HG02588 (cell line): ENCODE measurements around the gene GRB2.
"Not testable (repeated sequence)": the region's sequence is repeated elsewhere in the genome, so short reads cannot be mapped to it uniquely, and the experiment has no call there.

Source experiments
- ATAC-seq: cut with Tn5 transposase; IDR thresholded peaks from one replicate; pipeline ENCODE4 v1.9.1; 2021; ENCODE audit warnings: mild to moderate bottlenecking, moderate library complexity; ENCODE audit not compliant: unreplicated experiment

The GRB2 gene

DNA sequence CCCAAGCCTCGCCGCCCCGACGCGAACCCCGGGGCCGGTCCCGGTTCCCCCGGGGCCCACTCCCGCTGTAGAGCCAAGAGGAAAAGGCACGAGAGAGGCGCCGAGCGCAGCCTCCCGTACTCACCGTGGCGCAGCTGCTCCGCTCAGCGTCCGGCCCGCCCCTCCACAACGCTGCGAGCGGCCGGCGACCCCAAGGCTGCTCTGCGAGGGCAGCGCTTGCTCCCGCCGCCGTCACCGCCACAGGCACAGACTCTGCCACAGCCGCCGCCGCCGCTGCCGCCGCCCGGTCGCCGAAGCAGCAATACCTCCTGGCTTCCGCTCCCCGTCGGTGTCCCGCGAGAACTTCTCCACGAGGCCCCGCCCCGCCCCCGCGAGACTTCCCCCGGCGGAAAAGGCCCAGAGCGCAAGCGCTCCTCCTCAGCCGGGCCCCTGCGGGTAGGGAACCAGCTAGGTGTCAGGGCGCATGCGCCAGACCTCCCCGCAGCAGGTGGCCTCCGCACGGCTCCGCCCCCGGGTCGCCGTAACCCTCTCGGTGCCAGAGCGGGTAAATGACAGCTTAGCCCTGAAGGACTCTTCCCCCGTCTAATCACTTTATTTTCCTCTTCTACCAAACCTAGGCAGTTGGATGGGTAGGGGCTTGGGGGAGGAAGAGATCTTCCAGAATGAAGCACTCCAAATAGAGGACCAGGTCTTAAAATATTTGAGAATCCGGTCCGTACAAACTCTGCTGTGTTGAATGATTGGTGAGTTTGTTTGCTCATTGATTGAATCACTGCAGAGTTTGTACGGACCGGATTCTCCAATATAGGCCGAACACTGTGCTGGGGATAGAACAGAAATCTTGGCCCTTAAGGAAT is at the start of gene GRB2:
Gene GRB2 (minus strand): TSS at position 314 of the 857 bp plus-strand sequence. CDS start 12,050 bp downstream, outside the sequence.
- ATAC-seq, result peak; percentile 75

DNA sequence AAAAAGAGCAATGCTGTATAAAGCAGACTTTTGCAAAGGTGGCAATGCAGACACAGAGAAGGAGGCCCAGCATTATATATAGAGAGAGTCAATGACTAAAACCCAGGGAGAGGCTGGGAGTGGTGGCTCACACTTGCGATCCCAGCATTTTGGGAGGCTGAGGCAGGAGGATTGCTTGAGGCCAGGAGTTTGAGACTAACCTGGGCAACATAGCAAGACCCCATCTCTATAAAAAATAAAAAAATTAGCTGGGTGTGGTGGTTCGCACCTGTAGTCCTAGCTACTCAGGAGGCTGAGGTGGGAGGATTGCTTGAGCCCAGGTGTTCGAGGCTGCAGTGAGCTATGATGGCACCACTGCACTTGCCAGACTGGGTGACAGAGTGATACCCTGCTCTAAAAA is 49.2 kb upstream of the GRB2 start:
- ATAC-seq, result not testable (repeated sequence)

DNA sequence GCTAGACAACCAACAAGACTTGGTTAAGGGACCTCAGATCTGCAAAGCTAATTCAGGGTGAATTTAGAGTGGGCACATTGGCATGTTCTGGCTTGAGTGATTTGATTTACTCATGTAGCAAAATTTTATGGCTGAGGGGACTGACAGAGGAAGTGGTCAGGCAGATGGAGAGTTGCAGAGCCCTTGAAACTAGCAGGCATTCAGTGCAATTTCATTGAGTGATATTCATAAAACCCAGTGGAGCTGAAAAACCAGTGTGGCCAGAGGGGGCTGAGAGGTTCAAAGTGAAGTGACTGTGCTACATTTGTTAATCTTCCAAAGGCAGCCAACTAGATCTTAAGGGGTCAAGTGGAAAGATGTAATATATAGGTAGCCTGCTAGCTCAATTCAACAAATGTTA is 48.7 kb upstream of the GRB2 start:
- no peak for ATAC-seq

DNA sequence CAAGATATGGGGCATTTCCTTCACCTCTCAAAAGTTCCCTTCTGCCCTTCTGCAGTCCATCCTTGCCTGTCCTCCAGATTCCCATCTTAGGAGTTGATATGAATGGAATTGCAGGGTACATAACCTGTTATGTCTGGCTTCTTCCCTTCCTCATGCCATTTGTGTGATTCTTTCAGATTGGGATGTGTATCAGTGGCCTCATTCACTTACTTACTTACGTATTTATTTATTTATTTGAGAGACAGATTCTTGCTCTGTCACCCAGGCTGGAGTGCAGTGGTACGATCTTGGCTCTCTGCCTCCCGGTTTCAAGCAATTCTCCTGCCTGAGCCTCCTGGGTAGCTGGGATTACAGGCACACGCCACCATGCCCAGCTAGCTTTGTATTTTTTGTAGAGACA is 44.8 kb upstream of the GRB2 start:
- ATAC-seq, result no peak

DNA sequence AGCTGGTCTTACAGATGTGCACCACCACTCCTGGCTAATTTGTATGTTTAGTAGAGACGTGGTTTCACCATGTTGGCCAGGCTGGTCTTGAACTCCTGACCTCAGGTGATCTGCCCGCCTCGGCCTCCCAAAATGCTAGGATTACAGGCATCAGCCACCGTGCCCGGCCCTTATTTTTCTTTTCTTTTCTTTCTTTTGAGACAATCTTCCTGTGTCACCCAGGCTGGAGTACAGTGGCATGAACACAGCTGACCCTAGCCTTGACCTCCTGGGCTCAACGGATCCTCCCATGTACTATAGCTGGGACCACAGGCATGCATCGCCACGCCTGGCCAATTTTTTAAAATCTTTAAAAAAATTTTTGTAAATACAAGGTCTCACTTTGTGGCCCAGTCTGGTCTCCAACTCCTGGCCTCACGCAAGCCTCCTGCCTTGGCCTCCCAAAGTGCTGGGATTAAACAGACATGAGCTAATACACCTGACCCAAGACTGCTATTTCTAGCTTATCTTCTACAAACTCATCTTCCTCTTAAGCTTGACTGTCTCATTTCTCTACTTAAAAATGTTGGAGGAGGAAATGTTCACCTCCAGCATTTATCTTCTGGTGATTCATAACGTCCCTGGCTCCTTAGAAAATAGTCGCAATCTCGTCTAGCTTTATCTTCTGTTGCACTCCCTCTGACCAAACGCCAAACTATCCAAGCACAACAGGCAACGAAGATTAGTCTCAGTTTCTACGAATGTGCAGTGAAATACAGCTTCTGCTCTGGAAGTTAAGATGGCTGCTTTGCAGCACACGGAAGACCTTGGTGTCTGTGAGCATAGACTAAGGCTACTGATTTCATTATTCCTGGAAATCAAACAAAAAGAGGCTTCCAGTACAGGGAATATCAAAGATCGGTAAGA is 42.7 kb upstream of the GRB2 start:
- no peak for ATAC-seq

DNA sequence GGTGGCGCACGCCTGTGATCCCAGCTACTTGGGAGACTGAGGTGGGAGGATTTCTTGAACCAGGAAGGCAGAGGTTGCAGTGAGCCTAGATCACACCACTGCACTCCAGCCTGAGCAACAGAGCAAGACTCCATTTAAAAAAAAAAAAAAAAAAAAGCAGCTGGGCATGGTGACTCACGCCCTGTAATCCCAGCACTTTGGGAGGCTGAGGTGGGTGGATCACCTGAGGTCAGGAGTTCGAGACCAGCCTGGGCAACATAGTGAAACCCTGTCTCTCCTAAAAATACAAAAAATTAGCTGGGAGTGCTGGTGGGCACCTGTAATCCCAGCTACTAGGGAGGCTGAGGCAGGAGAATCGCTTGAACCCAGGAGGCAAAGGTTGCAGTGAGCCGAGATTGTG is 40.4 kb upstream of the GRB2 start:
- not testable (repeated sequence) for ATAC-seq

DNA sequence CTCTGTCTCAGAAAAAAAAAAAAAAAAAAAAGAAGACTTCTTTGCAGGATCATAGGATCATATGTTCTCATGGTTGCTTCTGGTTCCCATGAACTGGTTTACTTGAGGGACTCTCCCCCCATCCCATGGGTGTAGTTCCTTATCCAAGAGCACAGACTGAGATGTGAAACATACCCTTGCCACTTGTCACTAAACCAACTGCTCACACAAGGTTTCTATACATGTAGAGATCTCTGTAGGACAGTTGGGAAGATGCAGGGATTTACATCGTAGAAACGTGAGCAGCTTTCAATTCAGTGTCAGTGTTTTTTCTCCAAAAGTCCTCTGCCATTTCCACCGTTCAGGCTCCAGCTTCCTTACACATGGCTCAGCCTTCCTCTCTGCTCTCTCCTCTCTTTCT is 39.8 kb upstream of the GRB2 start:
- ATAC-seq, result no peak

DNA sequence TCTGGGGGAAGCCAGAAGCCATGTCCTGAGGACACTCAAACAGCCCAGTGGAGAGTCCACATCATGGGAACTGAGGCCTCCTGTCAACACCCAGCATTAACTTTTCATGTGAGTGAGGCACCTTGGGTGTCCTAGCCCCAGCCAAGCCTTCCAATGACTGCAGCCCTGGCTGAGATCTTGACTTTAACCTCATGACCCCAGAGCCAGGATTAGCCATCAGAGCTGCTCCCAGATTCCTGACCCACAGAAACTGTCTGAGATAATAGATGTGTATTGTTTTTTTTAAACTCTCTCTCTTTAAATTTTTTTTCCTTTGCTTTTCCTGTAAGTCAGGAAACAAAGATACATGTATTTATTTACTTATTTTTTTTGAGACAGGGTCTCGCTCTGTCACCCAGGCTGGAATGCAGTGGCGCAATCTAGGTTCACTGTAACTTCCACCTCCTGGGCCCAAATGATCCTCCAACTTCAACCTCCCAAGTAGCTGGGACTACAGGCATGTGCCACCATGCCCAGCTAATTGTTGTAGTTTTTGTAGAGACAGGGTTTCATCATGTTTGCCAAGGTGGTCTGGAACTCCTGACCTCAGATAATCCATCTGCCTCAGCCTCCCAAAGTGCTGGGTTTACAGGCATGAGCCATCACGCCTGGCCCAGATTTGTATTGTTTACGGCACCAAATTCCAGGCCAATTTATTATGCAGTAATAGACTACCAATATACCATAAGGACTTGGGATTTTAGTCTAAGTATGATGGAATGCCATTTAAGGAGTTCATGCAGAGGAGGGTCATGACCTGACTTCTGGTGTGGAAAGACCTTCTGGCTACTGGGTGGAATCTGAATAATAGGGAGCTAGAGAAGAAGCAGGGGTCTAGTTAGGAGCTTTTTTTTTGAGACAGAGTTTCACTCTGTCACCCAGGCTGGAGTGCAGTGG is 37.0 kb upstream of the GRB2 start:
- no peak for ATAC-seq

DNA sequence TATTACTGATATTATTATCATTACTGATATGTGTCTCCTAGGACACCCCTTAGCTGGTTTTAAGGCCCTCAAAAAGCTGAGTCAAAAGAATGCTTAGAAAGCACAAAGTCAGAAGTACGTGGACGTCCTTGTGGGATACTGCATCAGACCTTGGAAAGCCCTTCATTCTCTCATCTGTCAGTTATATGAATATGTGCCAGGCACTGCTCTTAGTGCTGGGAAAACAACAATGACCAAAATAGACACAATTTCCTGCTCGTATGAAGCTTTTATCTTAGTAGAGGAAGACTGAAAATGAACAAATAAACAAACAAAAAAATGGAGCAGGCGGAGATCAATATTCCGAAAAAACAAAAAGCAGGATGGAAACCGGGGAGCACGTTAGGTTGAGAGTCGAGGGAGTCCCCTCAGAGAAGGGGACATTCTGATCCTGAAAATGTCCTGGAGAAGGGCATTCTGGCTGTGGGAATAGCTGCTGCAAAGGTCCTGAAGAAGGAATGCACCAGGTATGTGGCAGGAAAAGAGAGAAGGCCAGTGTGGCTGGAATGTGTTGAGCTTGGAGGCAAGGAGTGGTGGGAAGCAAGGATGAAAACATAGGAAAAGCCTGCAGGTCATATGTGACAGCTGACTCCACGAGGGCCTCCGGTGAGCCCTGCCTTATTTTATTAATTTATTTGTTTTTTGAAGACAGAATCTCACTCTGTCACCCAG is 35.4 kb upstream of the GRB2 start:
- no peak for ATAC-seq

DNA sequence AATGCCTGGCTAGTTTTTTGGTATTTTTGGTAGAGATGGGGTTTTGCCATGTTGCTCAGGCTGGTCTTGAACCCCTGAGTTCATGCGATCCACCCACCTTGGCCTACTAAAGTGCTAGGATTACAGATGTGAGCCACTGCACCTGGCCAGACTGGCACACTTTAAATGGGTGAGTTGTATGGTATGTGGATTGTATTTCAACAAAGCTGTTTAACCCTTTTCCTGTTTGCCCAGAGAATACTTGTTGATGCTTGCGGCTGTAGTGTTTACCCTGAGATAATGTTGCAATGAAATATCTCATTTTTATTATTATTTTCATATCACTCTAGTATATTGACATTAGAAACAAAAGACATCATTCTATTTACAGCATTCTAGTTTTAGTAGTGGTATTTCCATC is 33.8 kb upstream of the GRB2 start:
- ATAC-seq, result no peak

DNA sequence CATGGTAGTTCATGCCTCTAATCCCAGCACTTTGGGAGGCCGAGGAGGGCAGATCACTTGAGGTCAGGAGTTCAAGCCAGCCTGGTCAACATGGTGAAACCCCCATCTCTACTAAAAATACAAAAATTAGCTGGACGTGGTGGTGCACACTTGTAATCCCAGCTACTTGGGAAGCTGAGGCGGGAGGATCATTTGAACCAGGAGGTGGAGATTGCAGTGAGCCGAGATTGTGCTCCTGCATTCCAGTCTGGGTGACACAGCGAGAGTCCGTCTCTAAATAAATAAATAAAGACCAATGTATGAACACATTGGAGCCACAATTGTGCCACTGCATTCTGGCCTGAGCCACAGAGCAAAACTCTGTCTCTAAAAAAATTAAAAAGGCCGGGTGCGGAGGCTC is 31.9 kb upstream of the GRB2 start:
- ATAC-seq, result not testable (repeated sequence)

DNA sequence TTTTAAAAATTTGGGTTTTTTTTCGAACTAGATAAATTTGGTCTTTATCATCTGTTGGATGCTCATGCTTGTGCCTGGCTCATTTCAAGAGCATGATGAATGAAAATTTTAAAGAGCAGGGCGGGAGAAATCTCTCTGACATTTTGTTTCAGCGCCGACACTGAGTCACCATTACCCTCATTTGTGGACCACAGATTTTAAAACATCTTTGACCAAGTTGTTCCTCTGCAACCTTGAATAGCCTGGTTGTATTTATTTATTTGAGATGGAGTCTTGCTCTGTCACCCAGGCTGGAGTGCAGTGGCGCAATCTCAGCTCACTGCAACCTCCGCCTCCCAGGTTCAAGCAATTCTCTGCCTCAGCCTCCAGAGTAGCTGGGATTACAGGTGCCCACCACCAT is 29.0 kb upstream of the GRB2 start:
- not testable (repeated sequence) for ATAC-seq

DNA sequence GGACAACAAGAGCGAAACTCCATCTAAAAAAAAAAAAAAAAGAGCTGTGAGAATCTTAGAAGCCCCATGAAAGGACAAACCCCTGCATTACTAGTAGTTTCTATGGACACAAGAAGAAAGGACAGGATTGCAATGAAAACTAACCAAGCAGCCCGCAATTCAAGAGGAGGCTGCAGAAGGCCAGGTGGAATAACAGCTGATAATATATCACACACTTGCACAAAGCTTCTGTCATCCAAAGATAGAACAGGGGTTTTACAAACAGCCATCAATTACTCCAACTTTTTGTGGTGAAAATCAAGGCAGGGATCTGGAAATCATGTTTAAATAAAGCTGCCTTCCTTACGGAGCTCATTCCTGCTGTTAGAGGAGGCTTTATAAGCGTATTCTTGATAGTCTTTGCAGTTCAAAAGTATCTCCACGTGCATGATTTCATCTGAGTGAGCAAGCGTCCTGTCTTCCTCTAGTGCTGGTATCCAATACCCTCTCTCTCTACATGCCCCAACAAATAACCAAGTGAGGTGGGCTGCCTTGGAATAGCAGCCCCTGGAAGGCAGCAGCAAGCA is 27.8 kb upstream of the GRB2 start:
- ATAC-seq, result no peak

DNA sequence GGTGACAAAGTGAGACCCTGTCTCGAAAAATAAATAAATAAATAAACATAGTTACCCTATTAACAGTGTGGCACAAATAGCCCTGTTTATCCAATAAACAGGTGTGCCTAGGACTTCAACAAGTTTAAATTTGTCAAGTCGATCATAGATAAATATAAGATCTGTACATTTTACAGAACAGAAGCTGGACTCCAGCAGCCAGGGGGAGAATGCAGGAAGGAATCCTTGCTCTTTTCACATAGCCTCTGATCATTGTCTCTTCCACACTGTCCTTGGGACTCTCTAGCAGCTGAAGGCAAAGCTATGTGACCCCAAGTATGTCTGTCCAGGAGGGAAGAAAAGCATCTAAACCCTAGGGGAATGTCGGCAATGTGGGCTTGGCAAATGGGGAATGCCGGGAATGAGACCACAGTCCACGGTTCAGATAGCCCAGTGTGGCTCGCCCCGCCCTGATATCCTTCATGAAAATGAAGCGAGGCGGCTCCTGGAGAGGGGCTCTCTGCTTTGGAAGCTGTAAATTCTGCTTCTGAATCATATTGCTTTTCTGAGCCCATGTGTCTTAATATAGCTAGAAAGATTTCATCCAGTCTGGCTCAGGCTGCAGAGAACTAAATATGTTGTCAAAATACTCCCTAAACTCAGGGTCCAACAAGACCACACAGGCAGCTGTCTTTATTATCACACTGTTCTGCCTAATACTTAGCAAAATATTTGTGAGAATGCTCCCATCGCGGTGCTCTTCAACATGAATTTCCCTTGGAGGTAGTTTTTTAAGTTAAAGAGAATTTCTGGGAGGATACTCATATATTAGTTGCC is 24.9 kb upstream of the GRB2 start:
- ATAC-seq, result no peak

DNA sequence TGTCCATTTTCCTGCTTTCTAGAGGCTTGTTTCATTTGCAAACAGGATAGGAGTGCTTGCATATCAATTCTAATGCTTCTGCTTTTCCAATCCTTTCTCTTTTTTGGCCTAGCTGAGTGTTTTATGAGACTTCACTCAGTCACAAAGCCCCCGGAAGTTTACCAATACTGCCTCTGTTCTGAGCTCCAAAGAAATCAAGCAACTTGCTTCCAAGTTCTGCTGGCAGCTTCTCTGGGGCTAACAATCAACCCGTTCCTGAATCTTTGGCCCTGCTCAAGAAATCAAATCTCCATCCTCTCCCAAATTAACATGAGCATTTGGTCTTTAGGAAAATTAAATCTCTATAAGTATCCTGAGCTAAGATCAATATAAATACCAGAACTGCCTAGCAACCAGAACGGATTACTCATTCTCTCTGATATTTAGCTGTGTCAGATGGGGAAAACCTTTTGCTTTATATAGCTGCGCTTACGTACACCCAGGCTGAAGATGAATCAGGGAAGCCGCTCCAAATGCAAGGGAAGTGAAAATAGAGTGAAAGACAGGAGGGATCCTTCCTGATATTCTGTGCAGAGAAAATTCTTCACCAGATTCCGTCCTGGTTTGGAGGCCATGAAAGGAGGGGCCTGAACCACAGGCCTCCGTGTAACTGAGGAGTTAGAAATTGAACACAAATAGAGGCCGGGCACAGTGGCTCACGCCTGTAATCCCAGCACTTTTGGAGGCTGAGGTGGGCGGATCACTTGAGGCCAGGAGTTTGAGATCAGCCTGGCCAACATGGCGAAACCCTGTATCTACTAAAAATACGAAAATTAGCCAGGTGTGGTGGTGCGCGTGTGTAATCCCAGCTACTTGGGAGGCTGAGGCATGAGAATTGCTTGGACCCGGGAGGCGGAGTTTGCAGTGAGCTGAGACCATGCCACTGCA is 23.3 kb upstream of the GRB2 start:
- ATAC-seq, result no peak

DNA sequence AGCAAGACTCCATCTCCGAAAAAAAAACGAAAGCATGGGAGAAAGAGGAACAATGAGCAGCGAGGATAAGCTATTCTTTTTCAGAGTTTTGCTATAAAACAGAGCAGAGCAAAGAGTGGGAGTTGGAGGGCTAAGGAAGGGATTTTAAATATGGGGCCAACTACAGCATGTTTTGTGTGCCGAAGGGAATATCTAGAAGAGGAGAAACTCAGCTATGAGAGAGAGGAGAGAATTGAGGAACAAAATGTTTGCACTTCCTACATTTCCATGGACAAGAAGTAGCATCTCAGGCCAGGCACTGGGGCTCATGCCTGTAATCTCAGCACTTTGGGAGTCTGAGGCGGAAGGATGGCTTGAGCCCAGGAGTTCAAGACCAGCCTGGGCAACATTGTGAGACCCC is 13.1 kb upstream of the GRB2 start:
- no peak for ATAC-seq

DNA sequence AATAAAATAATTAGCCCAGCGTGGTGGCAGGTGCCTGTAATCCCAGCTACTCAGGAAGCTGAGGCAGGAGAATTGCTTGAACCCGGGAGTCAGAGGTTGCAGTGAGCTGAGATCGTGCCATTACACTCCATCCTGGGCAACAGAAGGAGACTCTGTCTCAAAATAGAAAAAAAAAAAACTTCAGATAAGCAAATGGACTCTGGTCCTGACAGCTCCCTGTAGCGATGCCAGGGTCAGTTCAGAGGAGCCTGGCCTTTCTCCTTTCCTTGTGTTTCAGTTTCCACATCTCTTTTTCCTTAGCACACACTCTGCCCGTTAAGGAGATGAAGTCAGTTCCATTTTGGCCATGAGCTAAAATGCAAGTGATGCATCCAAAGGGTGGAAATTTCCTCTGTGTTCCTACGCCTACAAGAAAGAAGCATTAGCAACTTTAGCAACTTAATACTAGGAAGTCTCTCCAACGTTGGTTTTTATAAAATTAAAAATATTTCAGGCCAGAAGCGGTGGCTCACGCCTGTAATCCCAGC is 11.6 kb upstream of the GRB2 start:
- no peak for ATAC-seq

DNA sequence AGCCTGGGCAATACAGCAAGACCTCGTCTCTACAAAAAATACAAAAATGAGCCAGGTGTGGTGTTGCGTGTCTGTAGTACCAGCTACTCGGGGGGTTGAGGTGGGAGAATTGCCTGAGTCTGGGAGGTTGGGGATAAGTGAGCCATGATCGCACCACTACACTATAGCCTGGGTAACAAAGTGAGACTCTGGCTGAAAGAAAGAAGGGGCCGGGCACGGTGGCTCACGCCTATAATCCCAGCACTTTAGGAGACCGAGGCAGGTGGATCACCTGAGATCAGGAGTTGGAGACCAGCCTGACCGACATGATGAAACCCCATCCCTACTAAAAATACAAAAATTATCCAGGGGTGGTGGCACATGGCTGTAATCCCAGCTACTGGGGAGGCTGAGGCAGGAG is 10.5 kb upstream of the GRB2 start:
- no peak for ATAC-seq
